CD14-positive monocyte (primary cell): ENCODE results near the gene EIF3CL. TPM values are rescaled to one million over a fixed set of nuclear protein-coding genes. Genes with fewer than 3 reads are reported as not detected.
A peak's percentile ranks its signal among the peaks of the same experiment; 100 is the strongest.
"Not testable (repeated sequence)": the region's sequence is repeated elsewhere in the genome, so short reads cannot be mapped to it uniquely, and the experiment has no call there.

Experiments
- DNase-seq, 3 donors: peaks; one replicate each; pipeline ENCODE4 v3.0.0-alpha.2; 2011 to 2022
- H2AFZ ChIP-seq: 2 replicates; pipeline ENCODE4 v1.6.0; 2012; ENCODE audit warnings: mild to moderate bottlenecking, low read depth, low read length, inconsistent platforms; ENCODE audit not compliant: insufficient read depth, poor library complexity, severe bottlenecking
- H3K27ac ChIP-seq, 2 donors: 1 replicate in 1 of 2; 2 replicates in 1 of 2; pipeline ENCODE4 v1.5.1; 2012 to 2013; ENCODE audit warnings: low read length in 2 of 2, control low read depth in 1 of 2, inconsistent platforms in 1 of 2, low read depth in 1 of 2, mild to moderate bottlenecking in 1 of 2
- H3K27me3 ChIP-seq, 2 donors: one replicate each; pipeline versions ENCODE4 v1.6.0 to v1.6.1; 2011 to 2013; ENCODE audit warnings: low read length in 2 of 2; ENCODE audit not compliant: control insufficient read depth in 2 of 2, insufficient read depth in 2 of 2
- H3K36me3 ChIP-seq, 2 donors: replicated peaks in 1 of 2; 1 replicate in 1 of 2; 2 replicates in 1 of 2; pipeline versions ENCODE4 v1.5.1 to v1.6.1; 2012 to 2013; ENCODE audit warnings: low read length in 2 of 2, control low read depth in 1 of 2, inconsistent platforms in 1 of 2, mild to moderate bottlenecking in 1 of 2; ENCODE audit not compliant: insufficient read depth in 2 of 2, control insufficient read depth in 1 of 2
- H3K4me1 ChIP-seq, 2 donors: 1 replicate in 1 of 2; 2 replicates in 1 of 2; pipeline versions ENCODE4 v1.5.1 to v1.6.1; 2012 to 2013; ENCODE audit warnings: low read length in 2 of 2, control low read depth in 1 of 2, inconsistent platforms in 1 of 2, mild to moderate bottlenecking in 1 of 2, moderate library complexity in 1 of 2; ENCODE audit not compliant: insufficient read depth in 2 of 2, control insufficient read depth in 1 of 2
- H3K4me2 ChIP-seq: replicated peaks from 2 replicates; pipeline ENCODE3; 2012; ENCODE audit warnings: low read length, moderate library complexity, mild to moderate bottlenecking; ENCODE audit not compliant: poor library complexity, severe bottlenecking; ENCODE audit errors: extremely low read depth
- H3K4me3 ChIP-seq, 3 experiments: fragments of 200-600 bp in 1 of 3; sonication (generic) in 1 of 3; replicated peaks in 1 of 3; 1 replicate in 2 of 3; 2 replicates in 1 of 3; pipeline ENCODE4 v1.5.1; 2011 to 2013; ENCODE audit warnings: low read length in 3 of 3, mild to moderate bottlenecking in 3 of 3, control low read depth in 2 of 3, low read depth in 2 of 3, inconsistent platforms in 1 of 3, moderate library complexity in 1 of 3
- H3K79me2 ChIP-seq: 2 replicates; pipeline ENCODE4 v1.6.0; 2012; ENCODE audit warnings: mild to moderate bottlenecking, control low read depth, inconsistent platforms, low read length, moderate library complexity; ENCODE audit not compliant: insufficient read depth
- H3K9ac ChIP-seq: 2 replicates; pipeline ENCODE4 v1.6.0; 2017; ENCODE audit warnings: low read length, mild to moderate bottlenecking; ENCODE audit not compliant: insufficient read depth, poor library complexity, severe bottlenecking
- H3K9me3 ChIP-seq, 2 donors: replicated peaks in 1 of 2; 1 replicate in 1 of 2; 2 replicates in 1 of 2; pipeline versions ENCODE4 v1.5.1 to v1.6.1; 2012 to 2013; ENCODE audit warnings: low read length in 2 of 2, control low read depth in 1 of 2; ENCODE audit not compliant: control insufficient read depth in 1 of 2, insufficient read depth in 1 of 2
- H4K20me1 ChIP-seq: 2 replicates; pipeline ENCODE4 v1.6.0; 2012; ENCODE audit warnings: mild to moderate bottlenecking, low read length, control low read depth, moderate library complexity; ENCODE audit not compliant: insufficient read depth
- H3K27ac Mint-ChIP-seq, 7 donors: one replicate each; pipeline ENCODE4 v1.8.0; 2020; ENCODE audit warnings: mild to moderate bottlenecking in 7 of 7, mixed read lengths in 7 of 7, moderate library complexity in 6 of 7, inconsistent platforms in 2 of 7
- H3K27me3 Mint-ChIP-seq, 3 donors: one replicate each; pipeline ENCODE4 v1.8.0; 2021 to 2022; ENCODE audit warnings: low read depth in 3 of 3, mild to moderate bottlenecking in 3 of 3, mixed read lengths in 3 of 3, moderate library complexity in 3 of 3, inconsistent platforms in 1 of 3
- H3K36me3 Mint-ChIP-seq, 2 donors: one replicate each; pipeline ENCODE4 v1.8.0; 2020; ENCODE audit warnings: mixed read lengths in 2 of 2, inconsistent platforms in 1 of 2, mild to moderate bottlenecking in 1 of 2
- H3K4me1 Mint-ChIP-seq: one replicate; pipeline ENCODE4 v1.8.0; 2020; ENCODE audit warnings: mild to moderate bottlenecking, mixed read lengths
- H3K4me3 Mint-ChIP-seq, 2 donors: one replicate each; pipeline ENCODE4 v1.8.0; 2020; ENCODE audit warnings: mild to moderate bottlenecking in 2 of 2, mixed read lengths in 2 of 2, moderate library complexity in 1 of 2
- H3K9me3 Mint-ChIP-seq, 7 donors: one replicate each; pipeline ENCODE4 v1.8.0; 2020 to 2022; ENCODE audit warnings: mixed read lengths in 7 of 7, mild to moderate bottlenecking in 6 of 7, moderate library complexity in 6 of 7, inconsistent platforms in 2 of 7
- WGBS: methylation state at CpG from one replicate; pipeline ENCODE4 v1.1.5; 2013; ENCODE audit warnings: missing lambda C conversion rate; ENCODE audit not compliant: insufficient coverage; 5-methylcytosine and 5-hydroxymethylcytosine counted together
- intact Hi-C, 2 donors: fragments of 100-400 bp; cut with micrococcal nuclease; formaldehyde crosslinking; loops; one replicate each; pipeline versions ENCODE4 v1.15.0 to v1.15.1; 2023
- polyA plus RNA-seq, 3 donors: library from polyadenylated mRNA; depleted of rRNA in 1 of 3; unstranded in 2 of 3; stranded (reverse) in 1 of 3; fragments of 300-500 nt in 2 of 3; fragments of >200 nt in 1 of 3; fragmentation: Illumina TruSeq in 2 of 3; gene quantifications; 1 replicate in 2 of 3; 2 replicates in 1 of 3; pipeline ENCODE4 v1.2.3, GENCODE V29; 2012 to 2021

EIF3CL gene
- polyA plus RNA-seq, 3 donors, result 15.2 to 48.8 (median 33.9) TPM

GRCh38 chr16:28374281-28374680 is 29.4 kb downstream of the EIF3CL start:
- H3K27me3 Mint-ChIP-seq, H2AFZ ChIP-seq, intact Hi-C loops: not testable (repeated sequence)

GRCh38 chr16:28367926-28368325 is 35.7 kb downstream of the EIF3CL start:
- H3K4me1 ChIP-seq, H3K9me3 Mint-ChIP-seq, intact Hi-C loops, H3K27me3 ChIP-seq, H3K4me3 ChIP-seq, H4K20me1 ChIP-seq, H3K36me3 ChIP-seq, H3K9me3 ChIP-seq, H3K27me3 Mint-ChIP-seq, H3K4me2 ChIP-seq, H3K36me3 Mint-ChIP-seq, H3K79me2 ChIP-seq, H3K4me3 Mint-ChIP-seq, H3K27ac Mint-ChIP-seq, H3K27ac ChIP-seq, H3K9ac ChIP-seq, H2AFZ ChIP-seq, H3K4me1 Mint-ChIP-seq: not testable (repeated sequence)
- 26% methylated on average over 6 of the region's 32 CpGs for WGBS
- peak in 1 of 3 donors; percentile 0 for DNase-seq

More at GRCh38 chr16:28374281-28374680, 29.4 kb downstream of the EIF3CL start:
- H4K20me1 ChIP-seq, H3K4me2 ChIP-seq, H3K9ac ChIP-seq, H3K27me3 ChIP-seq, H3K4me3 Mint-ChIP-seq, H3K27ac ChIP-seq, H3K36me3 Mint-ChIP-seq, H3K79me2 ChIP-seq, DNase-seq, H3K4me1 ChIP-seq, H3K27ac Mint-ChIP-seq, H3K9me3 Mint-ChIP-seq, H3K36me3 ChIP-seq, H3K4me3 ChIP-seq, H3K9me3 ChIP-seq, H3K4me1 Mint-ChIP-seq: not testable (repeated sequence)
- no CpG with 5 or more reads among the region's 25 CpGs for WGBS

GRCh38 chr16:28364268-28365173 is 39.1 kb downstream of the EIF3CL start:
- H2AFZ ChIP-seq, H3K4me1 ChIP-seq, H3K79me2 ChIP-seq, H3K4me1 Mint-ChIP-seq, intact Hi-C loops, H3K4me3 Mint-ChIP-seq, H4K20me1 ChIP-seq, H3K9ac ChIP-seq, H3K27me3 ChIP-seq, H3K4me2 ChIP-seq, H3K4me3 ChIP-seq, H3K9me3 Mint-ChIP-seq, H3K27ac Mint-ChIP-seq, H3K27ac ChIP-seq, H3K27me3 Mint-ChIP-seq, H3K36me3 Mint-ChIP-seq, H3K9me3 ChIP-seq, DNase-seq, H3K36me3 ChIP-seq: not testable (repeated sequence)
- no CpG with 5 or more reads among the region's 75 CpGs for WGBS

GRCh38 chr16:28363408-28363807 is 40.2 kb downstream of the EIF3CL start, which contains the start of gene NPIPB6:
TSS of gene NPIPB6 (minus strand) at chr16:28363508. CDS start at chr16:28362822, 686 bp downstream.
- H3K27me3 Mint-ChIP-seq, H3K4me2 ChIP-seq, H4K20me1 ChIP-seq, H3K79me2 ChIP-seq, H3K4me3 ChIP-seq, H3K4me3 Mint-ChIP-seq, H3K27ac ChIP-seq, intact Hi-C loops, H3K9me3 ChIP-seq, H2AFZ ChIP-seq, H3K27me3 ChIP-seq, H3K36me3 ChIP-seq, H3K4me1 ChIP-seq, H3K4me1 Mint-ChIP-seq, H3K36me3 Mint-ChIP-seq, H3K9ac ChIP-seq, H3K9me3 Mint-ChIP-seq, DNase-seq, H3K27ac Mint-ChIP-seq: not testable (repeated sequence)
- no CpG with 5 or more reads among the region's 5 CpGs for WGBS
